Muscle layer of colon (tissue), 2 donors: ENCODE measurements around the gene KCNAB2.

Source experiments
- H3K27ac ChIP-seq: one replicate; pipeline ENCODE4 v1.7.0; 2013; ENCODE audit warnings: low read depth, mild to moderate bottlenecking, low read length, moderate library complexity
- H3K27me3 ChIP-seq, 2 donors: one replicate each; pipeline ENCODE4 v1.7.0; 2013; ENCODE audit warnings: low read length in 2 of 2, mild to moderate bottlenecking in 2 of 2; ENCODE audit not compliant: insufficient read depth in 2 of 2, control insufficient read depth in 1 of 2
- H3K36me3 ChIP-seq: one replicate; pipeline ENCODE4 v1.7.0; 2013; ENCODE audit warnings: mild to moderate bottlenecking, low read length; ENCODE audit not compliant: insufficient read depth
- H3K4me1 ChIP-seq: one replicate; pipeline ENCODE4 v1.7.0; 2013; ENCODE audit warnings: mild to moderate bottlenecking, low read length; ENCODE audit not compliant: insufficient read depth
- H3K4me3 ChIP-seq, 2 donors: one replicate each; pipeline ENCODE4 v1.7.0; 2013; ENCODE audit warnings: low read length in 2 of 2, low read depth in 1 of 2, mild to moderate bottlenecking in 1 of 2, moderate library complexity in 1 of 2
- H3K9ac ChIP-seq: one replicate; pipeline ENCODE4 v1.7.0; 2013; ENCODE audit warnings: low read length
- H3K9me3 ChIP-seq: one replicate; pipeline ENCODE4 v1.7.0; 2013; ENCODE audit warnings: mild to moderate bottlenecking, low read length
- donor health status: abdominal sarcoma.
- donor health status: Adenocarcinoma of cecum.

Gene KCNAB2

GRCh38 chr1:6101826-6102531 is 56.3 kb downstream of the KCNAB2 start:
- Histone ChIP-seq H3K27ac (no peak overlapping the region), H3K27me3 (peaks cover 0 to 40% of the 10 kb centered on the region in 2 donors), H3K36me3 (no peaks in the 10 kb centered on the region)

GRCh38 chr1:6102532-6102845 is 56.8 kb downstream of the KCNAB2 start:
- Histone ChIP-seq H3K4me1 (no peaks in the 10 kb centered on the region), H3K4me3 (no peak overlapping the region), H3K27me3 (peaks cover 0 to 40% of the 10 kb centered on the region in 2 donors), H3K27ac (no peak overlapping the region), H3K36me3 (no peaks in the 10 kb centered on the region), H3K9me3 (no peaks in the 10 kb centered on the region), H3K9ac (no peak overlapping the region)

More at GRCh38 chr1:6101826-6102531, 56.3 kb downstream of the KCNAB2 start:
- Histone ChIP-seq H3K4me3 (no peak overlapping the region), H3K9ac (no peak overlapping the region), H3K9me3 (no peaks in the 10 kb centered on the region), H3K4me1 (no peaks in the 10 kb centered on the region)

- Histone ChIP-seq H3K36me3 (no peaks in the 10 kb centered on the region), H3K27me3 (peaks cover 0 to 44% of the 10 kb centered on the region in 2 donors), H3K4me3 (no peak overlapping the region), H3K27ac (no peak overlapping the region), H3K4me1 (no peaks in the 10 kb centered on the region), H3K9me3 (no peaks in the 10 kb centered on the region), H3K9ac (no peak overlapping the region)
These were observed 57.6 kb downstream of the KCNAB2 start for GRCh38 chr1:6103111-6103853.

DNA sequence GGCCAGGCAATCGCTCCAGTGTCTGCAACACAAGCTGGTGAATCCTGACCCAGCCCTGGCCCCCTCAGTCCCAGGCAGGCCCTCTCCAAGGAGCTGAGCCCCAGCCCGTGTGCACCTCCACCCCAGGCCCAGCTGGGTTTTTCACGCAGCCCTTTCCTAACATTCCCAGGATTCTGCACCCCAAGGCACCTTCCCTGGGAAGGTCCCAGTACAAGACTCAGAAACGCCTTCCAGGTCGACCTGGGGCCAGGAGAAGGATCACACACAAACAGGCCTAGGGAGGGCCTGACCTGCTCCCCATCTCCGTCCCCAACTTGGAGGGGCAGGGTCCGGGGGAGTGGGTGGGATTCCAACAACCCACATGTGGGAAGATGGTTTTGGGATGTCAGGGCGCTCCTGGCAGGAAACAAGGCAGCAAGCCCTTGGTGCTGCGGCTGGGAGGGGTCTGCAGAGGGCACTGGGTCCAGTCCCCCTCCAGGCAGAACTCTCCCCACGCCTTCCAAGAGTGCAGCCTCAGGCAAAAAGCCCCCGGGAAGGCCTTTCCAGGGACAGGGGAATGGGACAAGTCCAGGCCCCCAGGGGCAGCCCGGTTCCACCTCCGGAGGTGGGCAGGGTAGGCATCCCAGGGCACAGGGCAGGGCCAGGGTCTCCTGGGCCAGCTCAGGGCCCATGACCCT is 58.3 kb downstream of the KCNAB2 start:
- Histone ChIP-seq H3K27ac (no peak overlapping the region), H3K9me3 (no peaks in the 10 kb centered on the region), H3K4me1 (no peaks in the 10 kb centered on the region), H3K27me3 (peaks cover 0 to 51% of the 10 kb centered on the region in 2 donors), H3K4me3 (no peak overlapping the region), H3K9ac (no peak overlapping the region), H3K36me3 (no peaks in the 10 kb centered on the region)

- no peak overlapping the region for H3K9ac ChIP-seq
- H3K36me3 ChIP-seq = no peaks in the 10 kb centered on the region
- H3K4me3 ChIP-seq = no peak overlapping the region
- H3K27ac ChIP-seq = no peak overlapping the region
- peaks cover 0 to 53% of the 10 kb centered on the region in 2 donors for H3K27me3 ChIP-seq
- H3K9me3 ChIP-seq = no peaks in the 10 kb centered on the region
- no peaks in the 10 kb centered on the region for H3K4me1 ChIP-seq
These were observed 58.9 kb downstream of the KCNAB2 start for GRCh38 chr1:6104631-6105030.

- Histone ChIP-seq H3K9me3 (no peaks in the 10 kb centered on the region), H3K4me3 (no peak overlapping the region), H3K36me3 (no peaks in the 10 kb centered on the region), H3K4me1 (no peaks in the 10 kb centered on the region), H3K27ac (no peak overlapping the region), H3K27me3 (peaks cover 0 to 52% of the 10 kb centered on the region in 2 donors), H3K9ac (no peak overlapping the region)
These were observed 59.6 kb downstream of the KCNAB2 start for GRCh38 chr1:6105218-6105679.

- Histone ChIP-seq H3K36me3 (no peaks in the 10 kb centered on the region), H3K4me1 (no peaks in the 10 kb centered on the region), H3K27ac (no peak overlapping the region), H3K9me3 (no peaks in the 10 kb centered on the region), H3K9ac (no peak overlapping the region), H3K4me3 (no peak overlapping the region), H3K27me3 (peaks cover 0 to 47% of the 10 kb centered on the region in 2 donors)
These were observed 60.1 kb downstream of the KCNAB2 start for GRCh38 chr1:6105763-6106162.

DNA sequence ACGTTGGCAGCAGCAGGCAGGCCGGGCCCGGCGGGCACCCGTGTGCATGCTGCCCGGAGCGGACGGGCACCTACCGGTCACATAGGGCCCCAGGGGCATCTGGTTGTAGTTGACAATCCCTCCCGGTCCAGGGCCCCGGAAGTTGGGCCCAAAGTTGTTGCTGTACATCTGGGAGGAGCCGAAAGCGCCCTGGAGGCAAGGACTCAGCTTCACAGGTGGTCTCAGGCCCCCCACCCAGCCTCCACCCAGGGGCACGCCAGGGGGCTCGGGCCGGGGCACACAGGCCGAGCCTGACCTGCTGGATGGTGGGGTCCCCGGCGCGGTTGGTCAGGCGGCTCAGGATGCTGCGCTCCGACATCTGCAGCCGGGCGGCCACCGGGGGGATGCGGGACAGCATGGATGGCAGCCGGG is 60.6 kb downstream of the KCNAB2 start:
- no peak overlapping the region for H3K27ac ChIP-seq
- H3K4me1 ChIP-seq = no peaks in the 10 kb centered on the region
- H3K36me3 ChIP-seq = no peaks in the 10 kb centered on the region
- no peak overlapping the region for H3K4me3 ChIP-seq
- H3K27me3 ChIP-seq = peaks cover 0 to 46% of the 10 kb centered on the region in 2 donors
- H3K9me3 ChIP-seq = no peaks in the 10 kb centered on the region
- H3K9ac ChIP-seq = no peak overlapping the region

GRCh38 chr1:6106977-6107376 is 61.3 kb downstream of the KCNAB2 start:
- H3K4me3 ChIP-seq = no peak overlapping the region
- H3K4me1 ChIP-seq = no peaks in the 10 kb centered on the region
- H3K27me3 ChIP-seq = peaks cover 0 to 44% of the 10 kb centered on the region in 2 donors
- no peaks in the 10 kb centered on the region for H3K36me3 ChIP-seq
- no peaks in the 10 kb centered on the region for H3K9me3 ChIP-seq
- H3K27ac ChIP-seq = no peak overlapping the region
- H3K9ac ChIP-seq = no peak overlapping the region

GRCh38 chr1:6107409-6108356 is 62.0 kb downstream of the KCNAB2 start:
- no peaks in the 10 kb centered on the region for H3K9me3 ChIP-seq
- H3K4me1 ChIP-seq = no peaks in the 10 kb centered on the region
- H3K4me3 ChIP-seq = no peak overlapping the region
- H3K27ac ChIP-seq = no peak overlapping the region
- H3K27me3 ChIP-seq = peaks cover 0 to 38% of the 10 kb centered on the region in 2 donors
- H3K9ac ChIP-seq = no peak overlapping the region
- H3K36me3 ChIP-seq = no peaks in the 10 kb centered on the region

DNA sequence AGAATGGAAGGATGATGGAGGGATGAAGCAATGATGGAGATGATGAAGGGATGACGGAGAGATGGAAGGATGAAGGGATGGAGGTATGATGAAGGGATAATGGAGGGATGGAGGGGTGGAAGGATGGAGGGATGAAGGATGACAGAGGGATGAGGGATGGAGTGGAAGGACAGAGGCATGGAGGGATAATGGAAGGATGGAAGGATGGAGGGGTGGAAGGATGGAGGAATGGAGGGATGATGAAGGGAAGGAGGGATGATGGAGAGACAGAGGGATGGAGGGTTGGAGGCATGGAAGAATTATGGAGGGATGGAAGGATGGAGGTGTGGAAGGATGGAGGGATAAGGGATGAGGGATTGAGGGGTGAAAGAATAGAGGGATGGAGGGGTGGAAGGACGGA is 62.8 kb downstream of the KCNAB2 start:
- Histone ChIP-seq H3K36me3 (no peaks in the 10 kb centered on the region), H3K9me3 (no peaks in the 10 kb centered on the region), H3K27ac (no peak overlapping the region), H3K4me1 (no peaks in the 10 kb centered on the region), H3K4me3 (no peak overlapping the region), H3K27me3 (peaks cover 0 to 32% of the 10 kb centered on the region in 2 donors), H3K9ac (no peak overlapping the region)
